Measurements from ENCODE around the gene SLC7A14. TPM values are rescaled to one million over a fixed set of nuclear protein-coding genes. Genes with fewer than 3 reads are reported as not detected.

SLC7A14 gene
- total RNA-seq, 5 donors from 2014 or later (not counting 1 experiment from before 2014, with no cell fraction given): not detected

- CTCF ChIA-PET: interaction anchor here in 1 of 2 donors (1.1 kb wide), 1 partner anchor 89 kb away, joined by 5 read pairs; no protein-coding TSS in a partner anchor
- peak in 2 of 35 experiments; percentile 3 to 6 for DNase-seq
- no peak for ATAC-seq (replicated peaks in 1 of 4)
Observed at GRCh38 chr3:170499562-170500156, 86.2 kb downstream of the SLC7A14 start.

DNA sequence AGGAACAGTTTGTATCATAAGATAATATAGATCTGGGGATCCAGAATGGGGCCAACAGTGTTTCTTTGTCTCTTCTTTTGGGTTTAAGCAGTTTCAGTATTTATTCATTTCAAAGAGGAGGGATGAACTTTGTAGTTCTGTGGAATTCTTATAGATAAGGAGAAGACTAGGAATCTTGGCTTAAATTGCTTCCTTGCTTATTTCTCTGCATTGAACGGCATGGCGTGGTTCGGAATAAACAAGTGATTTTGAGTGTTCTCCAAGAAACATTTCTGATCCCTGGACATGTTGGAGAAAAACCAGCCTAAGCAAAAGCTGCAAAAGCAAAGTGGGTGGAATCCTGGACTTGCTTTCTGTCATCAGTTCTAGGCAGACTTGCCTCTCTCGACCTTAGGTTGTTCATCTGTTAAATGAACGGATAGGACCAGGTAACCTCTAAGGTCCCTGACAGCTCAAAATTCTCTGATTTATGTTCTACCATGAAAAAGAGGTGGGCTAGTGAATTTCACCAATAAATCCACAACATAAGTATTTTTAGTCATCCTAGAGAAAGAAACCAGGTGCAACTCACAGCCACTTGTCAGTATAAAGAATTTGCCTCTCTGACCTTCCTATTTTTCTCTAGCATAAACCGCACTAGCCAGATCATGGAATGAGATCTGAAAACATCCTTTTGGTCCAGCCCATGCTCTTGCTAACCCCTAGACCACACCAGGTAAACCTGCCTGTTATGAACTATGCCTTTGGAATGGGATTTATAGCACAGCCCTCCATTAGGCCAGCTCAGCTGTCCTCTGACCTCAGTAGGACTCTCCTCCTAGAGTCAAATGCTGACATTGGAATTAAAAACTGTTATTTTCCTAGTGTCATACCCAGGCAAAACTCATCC, 88.4 kb downstream of the SLC7A14 start:
- no peaks in the 10 kb centered on the region for H3K36me3 Mint-ChIP-seq
- WGBS (ENCODE audit: insufficient coverage): 96% methylated on average over 4 of the region's 6 CpGs
- Histone ChIP-seq H3K9me3 (no peaks in the 10 kb centered on the region), H3K4me3 (ENCODE audit: control insufficient read depth in 1 of 2, extremely low read depth in 1 of 2, low read length in 1 of 2) (no peak overlapping the region), H3K27ac (ENCODE audit: low read length) (no peak overlapping the region), H3K4me1 (ENCODE audit: control insufficient read depth in 1 of 2, extremely low read depth in 1 of 2, insufficient read depth in 2 of 2, low read length in 2 of 2) (no peaks in the 10 kb centered on the region), H3K27me3 (replicated peaks in 1 of 2; ENCODE audit: control insufficient read depth in 2 of 2, extremely low read depth in 1 of 2, insufficient read depth in 2 of 2, low read length in 1 of 2) (peaks cover 0 to 10% of the 10 kb centered on the region in 2 experiments), H3K36me3 (ENCODE audit: control insufficient read depth in 2 of 2, extremely low read depth in 1 of 2, insufficient read depth in 1 of 2, low read length in 1 of 2) (no peaks in the 10 kb centered on the region)
- H3K9me3 Mint-ChIP-seq: no peaks in the 10 kb centered on the region
- H3K4me3 Mint-ChIP-seq: no peak overlapping the region
- no peak for ATAC-seq (replicated peaks in 1 of 4)
- CTCF ChIA-PET: no interaction called here
- DNase-seq: no peak
- H3K27ac Mint-ChIP-seq: no peak overlapping the region
- H3K4me1 Mint-ChIP-seq: no peaks in the 10 kb centered on the region
- POLR2A ChIA-PET: no interaction called here
- no peaks in the 10 kb centered on the region for H3K27me3 Mint-ChIP-seq

More at GRCh38 chr3:170499562-170500156, 86.2 kb downstream of the SLC7A14 start:
- POLR2A ChIA-PET: no interaction called here
- Mint-ChIP-seq H3K4me1 (no peaks in the 10 kb centered on the region), H3K27ac (no peak overlapping the region), H3K9me3 (no peaks in the 10 kb centered on the region), H3K36me3 (no peaks in the 10 kb centered on the region), H3K27me3 (no peaks in the 10 kb centered on the region), H3K4me3 (no peak overlapping the region)
- WGBS (ENCODE audit: insufficient coverage): 50% methylated on average over 2 of the region's 3 CpGs
- Histone ChIP-seq H3K4me3 (ENCODE audit: control insufficient read depth in 1 of 2, extremely low read depth in 1 of 2, low read length in 1 of 2) (no peak overlapping the region), H3K27ac (ENCODE audit: low read length) (no peak overlapping the region), H3K27me3 (replicated peaks in 1 of 2; ENCODE audit: control insufficient read depth in 2 of 2, extremely low read depth in 1 of 2, insufficient read depth in 2 of 2, low read length in 1 of 2) (peaks cover 0 to 10% of the 10 kb centered on the region in 2 experiments), H3K36me3 (ENCODE audit: control insufficient read depth in 2 of 2, extremely low read depth in 1 of 2, insufficient read depth in 1 of 2, low read length in 1 of 2) (no peaks in the 10 kb centered on the region), H3K9me3 (no peaks in the 10 kb centered on the region), H3K4me1 (ENCODE audit: control insufficient read depth in 1 of 2, extremely low read depth in 1 of 2, insufficient read depth in 2 of 2, low read length in 2 of 2) (no peaks in the 10 kb centered on the region)

GRCh38 chr3:170496868-170497140, 89.1 kb downstream of the SLC7A14 start:
- CTCF ChIA-PET: no interaction called here
- WGBS (ENCODE audit: insufficient coverage): 96% methylated on average over 3 of the region's 6 CpGs
- Mint-ChIP-seq H3K4me1 (no peaks in the 10 kb centered on the region), H3K27me3 (no peaks in the 10 kb centered on the region), H3K4me3 (no peak overlapping the region), H3K27ac (no peak overlapping the region), H3K9me3 (no peaks in the 10 kb centered on the region), H3K36me3 (no peaks in the 10 kb centered on the region)
- no peak for ATAC-seq (replicated peaks in 1 of 4)
- DNase-seq: no peak
- H3K36me3 ChIP-seq (ENCODE audit: control insufficient read depth in 2 of 2, extremely low read depth in 1 of 2, insufficient read depth in 1 of 2, low read length in 1 of 2): no peaks in the 10 kb centered on the region
- no peak overlapping the region for H3K27ac ChIP-seq (ENCODE audit: low read length)
- H3K4me1 ChIP-seq (ENCODE audit: control insufficient read depth in 1 of 2, extremely low read depth in 1 of 2, insufficient read depth in 2 of 2, low read length in 2 of 2): no peaks in the 10 kb centered on the region
- H3K4me3 ChIP-seq (ENCODE audit: control insufficient read depth in 1 of 2, extremely low read depth in 1 of 2, low read length in 1 of 2): no peak overlapping the region
- H3K9me3 ChIP-seq: no peaks in the 10 kb centered on the region
- POLR2A ChIA-PET: no interaction called here
- peaks cover 0 to 10% of the 10 kb centered on the region in 2 experiments for H3K27me3 ChIP-seq (replicated peaks in 1 of 2; ENCODE audit: control insufficient read depth in 2 of 2, extremely low read depth in 1 of 2, insufficient read depth in 2 of 2, low read length in 1 of 2)

DNA sequence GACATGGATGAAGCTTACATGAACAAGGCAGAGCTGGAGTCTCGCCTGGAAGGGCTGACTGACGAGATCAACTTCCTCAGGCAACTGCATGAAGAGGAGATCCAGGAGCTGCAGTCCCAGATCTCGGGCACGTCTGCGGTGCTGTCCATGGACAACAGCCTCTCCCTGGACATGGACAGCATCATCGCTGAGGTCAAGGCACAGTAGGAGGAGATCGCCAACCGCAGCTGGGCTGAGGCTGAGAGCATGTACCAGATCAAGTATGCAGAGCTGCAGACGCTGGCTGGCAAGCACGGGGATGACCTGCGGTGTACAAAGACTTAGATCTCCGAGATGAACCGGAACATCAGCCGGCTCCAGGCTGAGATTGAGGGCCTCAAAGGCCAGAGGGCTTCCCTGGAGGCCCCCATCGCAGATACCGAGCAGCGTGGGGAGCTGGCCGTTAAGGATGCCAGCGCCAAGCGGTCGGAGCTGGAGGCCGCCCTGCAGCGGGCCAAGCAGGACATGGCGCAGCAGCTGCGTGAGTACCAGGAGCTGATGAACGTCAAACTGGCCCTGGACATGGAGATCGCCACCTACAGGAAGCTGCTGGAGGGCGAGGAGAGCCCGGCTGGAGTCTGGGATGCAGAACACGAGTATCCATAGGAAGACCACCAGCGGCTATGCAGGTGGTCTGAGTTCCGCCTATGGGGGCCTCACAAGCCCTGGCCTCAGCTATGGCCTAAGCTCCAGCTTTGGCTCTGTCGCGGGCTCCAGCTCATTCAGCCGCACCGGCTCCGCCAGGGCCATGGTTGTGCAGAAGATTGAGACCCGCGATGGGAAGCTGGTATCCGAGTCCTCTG, 89.6 kb downstream of the SLC7A14 start:
- Histone ChIP-seq H3K4me3 (ENCODE audit: control insufficient read depth in 1 of 2, extremely low read depth in 1 of 2, low read length in 1 of 2) (no peak overlapping the region), H3K36me3 (ENCODE audit: control insufficient read depth in 2 of 2, extremely low read depth in 1 of 2, insufficient read depth in 1 of 2, low read length in 1 of 2) (no peaks in the 10 kb centered on the region), H3K27me3 (replicated peaks in 1 of 2; ENCODE audit: control insufficient read depth in 2 of 2, extremely low read depth in 1 of 2, insufficient read depth in 2 of 2, low read length in 1 of 2) (peaks cover 0 to 10% of the 10 kb centered on the region in 2 experiments), H3K9me3 (no peaks in the 10 kb centered on the region), H3K27ac (ENCODE audit: low read length) (no peak overlapping the region), H3K4me1 (ENCODE audit: control insufficient read depth in 1 of 2, extremely low read depth in 1 of 2, insufficient read depth in 2 of 2, low read length in 2 of 2) (no peaks in the 10 kb centered on the region)
- CTCF ChIA-PET: interaction anchor here in 1 of 2 donors (1.3 kb wide), 1 partner anchor 42 kb away, joined by 3 read pairs; no protein-coding TSS in a partner anchor
- ATAC-seq (replicated peaks in 1 of 4) (no peak), DNase-seq (no peak)
- POLR2A ChIA-PET: no interaction called here
- H3K4me1 Mint-ChIP-seq: no peaks in the 10 kb centered on the region
- no peaks in the 10 kb centered on the region for H3K36me3 Mint-ChIP-seq
- no peaks in the 10 kb centered on the region for H3K27me3 Mint-ChIP-seq
- no peak overlapping the region for H3K27ac Mint-ChIP-seq
- H3K4me3 Mint-ChIP-seq: no peak overlapping the region
- WGBS (ENCODE audit: insufficient coverage): 89% methylated on average over 40 of the region's 40 CpGs
- no peaks in the 10 kb centered on the region for H3K9me3 Mint-ChIP-seq

GRCh38 chr3:170494766-170495165, 91.1 kb downstream of the SLC7A14 start:
- no peak overlapping the region for H3K4me3 ChIP-seq (ENCODE audit: control insufficient read depth in 1 of 2, extremely low read depth in 1 of 2, low read length in 1 of 2)
- H3K36me3 Mint-ChIP-seq: no peaks in the 10 kb centered on the region
- H3K4me1 Mint-ChIP-seq: no peaks in the 10 kb centered on the region
- H3K36me3 ChIP-seq (ENCODE audit: control insufficient read depth in 2 of 2, extremely low read depth in 1 of 2, insufficient read depth in 1 of 2, low read length in 1 of 2): no peaks in the 10 kb centered on the region
- no peak overlapping the region for H3K27ac Mint-ChIP-seq
- H3K27me3 ChIP-seq (replicated peaks in 1 of 2; ENCODE audit: control insufficient read depth in 2 of 2, extremely low read depth in 1 of 2, insufficient read depth in 2 of 2, low read length in 1 of 2): peaks cover 0 to 10% of the 10 kb centered on the region in 2 experiments
- ChIA-PET CTCF (no interaction called here), POLR2A (no interaction called here)
- H3K27ac ChIP-seq (ENCODE audit: low read length): no peak overlapping the region
- no peaks in the 10 kb centered on the region for H3K9me3 Mint-ChIP-seq
- no CpG with 5 or more reads among the region's 4 CpGs for WGBS (ENCODE audit: insufficient coverage)
- H3K9me3 ChIP-seq: no peaks in the 10 kb centered on the region
- H3K4me1 ChIP-seq (ENCODE audit: control insufficient read depth in 1 of 2, extremely low read depth in 1 of 2, insufficient read depth in 2 of 2, low read length in 2 of 2): no peaks in the 10 kb centered on the region
- H3K4me3 Mint-ChIP-seq: no peak overlapping the region
- DNase-seq: no peak
- no peak for ATAC-seq (replicated peaks in 1 of 4)
- no peaks in the 10 kb centered on the region for H3K27me3 Mint-ChIP-seq

GRCh38 chr3:170493712-170494182, 92.1 kb downstream of the SLC7A14 start:
- no peaks in the 10 kb centered on the region for H3K4me1 ChIP-seq (ENCODE audit: control insufficient read depth in 1 of 2, extremely low read depth in 1 of 2, insufficient read depth in 2 of 2, low read length in 2 of 2)
- H3K4me3 ChIP-seq (ENCODE audit: control insufficient read depth in 1 of 2, extremely low read depth in 1 of 2, low read length in 1 of 2): no peak overlapping the region
- H3K36me3 ChIP-seq (ENCODE audit: control insufficient read depth in 2 of 2, extremely low read depth in 1 of 2, insufficient read depth in 1 of 2, low read length in 1 of 2): no peaks in the 10 kb centered on the region
- no peaks in the 10 kb centered on the region for H3K9me3 ChIP-seq
- H3K9me3 Mint-ChIP-seq: no peaks in the 10 kb centered on the region
- H3K27me3 Mint-ChIP-seq: no peaks in the 10 kb centered on the region
- ChIA-PET CTCF (interaction anchor here (0.6 kb wide), 2 partner anchors 162 to 185 kb away, joined by 3 to 5 read pairs; no protein-coding TSS in a partner anchor), POLR2A (no interaction called here)
- no peaks in the 10 kb centered on the region for H3K4me1 Mint-ChIP-seq
- H3K27ac Mint-ChIP-seq: no peak overlapping the region
- 67% methylated on average over 1 of the region's 2 CpGs for WGBS (ENCODE audit: insufficient coverage)
- no peak for ATAC-seq (replicated peaks in 1 of 4)
- no peaks in the 10 kb centered on the region for H3K36me3 Mint-ChIP-seq
- no peak overlapping the region for H3K4me3 Mint-ChIP-seq
- DNase-seq: no peak
- no peak overlapping the region for H3K27ac ChIP-seq (ENCODE audit: low read length)
- peaks cover 0 to 10% of the 10 kb centered on the region in 2 experiments for H3K27me3 ChIP-seq (replicated peaks in 1 of 2; ENCODE audit: control insufficient read depth in 2 of 2, extremely low read depth in 1 of 2, insufficient read depth in 2 of 2, low read length in 1 of 2)
